GM12878 (cell line): ENCODE results near the gene STARD3. TPM values are rescaled to one million over a fixed set of nuclear protein-coding genes. Genes with fewer than 3 reads are reported as not detected.

Experiments
- ATAC-seq: fragments of 200-7000 bp; cut with Tn5 transposase; 3 replicates; pipeline ENCODE4 v1.9.1; 2020; ENCODE audit warnings: mild to moderate bottlenecking, moderate library complexity
- BruUV-seq: library from RNA; stranded (reverse); fragments of 400-500 nt; replicated peaks from 2 replicates; lab custom pipeline; 2021; lab: Mats Ljungman, UMichigan
- CTCF ChIA-PET: fragments of 300-600 bp; sonication (Branson Sonifier 250); formaldehyde crosslinking; extraction: SDS; loops from one replicate; lab custom pipeline; 2021; ENCODE audit warnings: inconsistent platforms; lab: Yijun Ruan, JAX
- POLR2A ChIA-PET: fragments of 350-600 bp; formaldehyde crosslinking; extraction: SDS; loops from one replicate; lab custom pipeline; 2021; ENCODE audit warnings: inconsistent platforms; lab: Charles Lee
- RAD21 ChIA-PET: fragments of 300-600 bp; sonication (Branson Sonifier 250); formaldehyde crosslinking; loops from one replicate; lab custom pipeline; 2023; ENCODE audit warnings: antibody characterized with exemption; ENCODE audit not compliant: unreplicated experiment; lab: Charles Lee
- SMC1A ChIA-PET: fragments of 300-600 bp; sonication (Branson Sonifier 250); formaldehyde crosslinking; loops from one replicate; lab custom pipeline; 2023; ENCODE audit not compliant: unreplicated experiment, uncharacterized antibody; lab: Charles Lee
- DNase-seq: peaks from one replicate; pipeline ENCODE4 v3.0.0-alpha.2; 2011; ENCODE audit warnings: low read depth, low spot score
- FAIRE-seq: peaks from 3 replicates; lab custom pipeline; 2011; peaks lifted over from hg19 to GRCh38; lab: Jason Lieb, UNC
- H2AFZ ChIP-seq: 2 replicates; pipeline ENCODE4 v1.6.0; 2011; ENCODE audit warnings: low read depth, low read length, control low read depth; ENCODE audit not compliant: control insufficient read depth
- H3K27ac ChIP-seq: 2 replicates; pipeline ENCODE4 v1.5.1; 2011; ENCODE audit warnings: control low read depth; ENCODE audit not compliant: control insufficient read depth, insufficient read depth
- H3K27me3 ChIP-seq, 2 experiments: replicated peaks in 1 of 2; 2 replicates each; pipeline versions ENCODE4 v1.6.0 to v1.6.1; 2011; ENCODE audit warnings: low read length in 1 of 2; ENCODE audit not compliant: control insufficient read depth in 2 of 2, insufficient read depth in 2 of 2
- H3K36me3 ChIP-seq, 2 experiments: 2 replicates each; pipeline ENCODE4 v1.5.1; 2011; ENCODE audit warnings: low read length in 1 of 2; ENCODE audit not compliant: control insufficient read depth in 2 of 2, insufficient read depth in 2 of 2
- H3K4me1 ChIP-seq: 2 replicates; pipeline ENCODE4 v1.6.1; 2011; ENCODE audit warnings: mild to moderate bottlenecking, low read length, moderate library complexity, mixed read lengths; ENCODE audit not compliant: control insufficient read depth, insufficient read depth
- H3K4me2 ChIP-seq: 2 replicates; pipeline ENCODE4 v1.6.0; 2011; ENCODE audit warnings: control low read depth; ENCODE audit not compliant: control insufficient read depth, insufficient read depth
- H3K4me3 ChIP-seq: fragments of 200-600 bp; sonication (generic); 2 replicates; pipeline ENCODE4 v1.5.1; 2016
- H3K79me2 ChIP-seq: 2 replicates; pipeline ENCODE4 v1.6.0; 2011; ENCODE audit warnings: low read length; ENCODE audit not compliant: control insufficient read depth, insufficient read depth
- H3K9ac ChIP-seq: 2 replicates; pipeline ENCODE4 v1.8.0; 2011; ENCODE audit warnings: low read length, control low read depth, mixed read lengths; ENCODE audit not compliant: control insufficient read depth, insufficient read depth
- H3K9me3 ChIP-seq: replicated peaks from 3 replicates; pipeline ENCODE4 v1.5.1; 2011; ENCODE audit warnings: mild to moderate bottlenecking, low read length; ENCODE audit not compliant: control insufficient read depth, insufficient read depth
- H4K20me1 ChIP-seq: 2 replicates; pipeline ENCODE4 v1.6.0; 2011; ENCODE audit not compliant: control insufficient read depth, insufficient read depth
- CHD1 ChIP-seq: IDR thresholded peaks from 2 replicates; pipeline ENCODE4 v1.6.1; 2012; ENCODE audit warnings: low read depth, low read length, improper control_type of control experiment
- CHD2 ChIP-seq: IDR thresholded peaks from 2 replicates; pipeline ENCODE4 v1.6.1; 2011; ENCODE audit warnings: low read depth, low read length, improper control_type of control experiment, borderline replicate concordance
- EGR1 ChIP-seq, 2 experiments: IDR thresholded peaks; 1 replicate in 1 of 2; 2 replicates in 1 of 2; pipeline ENCODE4 v1.6.1; 2011 to 2012; ENCODE audit warnings: low read depth in 2 of 2, low read length in 2 of 2, borderline replicate concordance in 1 of 2, mild to moderate bottlenecking in 1 of 2, moderate library complexity in 1 of 2
- FOXM1 ChIP-seq: IDR thresholded peaks from 2 replicates; pipeline ENCODE4 v1.6.1; 2012; ENCODE audit warnings: low read depth, mild to moderate bottlenecking, inconsistent platforms, low read length, moderate library complexity
- HDAC2 ChIP-seq: fragments of 200-600 bp; sonication (generic); IDR thresholded peaks from 2 replicates; pipeline ENCODE4 v1.6.1; 2017
- HDGF ChIP-seq: fragments of 450-650 bp; IDR thresholded peaks from 2 replicates; pipeline ENCODE4 v1.6.1; 2016; ENCODE audit warnings: antibody characterized with exemption
- IKZF1 ChIP-seq: fragments of 450-650 bp; conservative IDR thresholded peaks from 2 replicates; pipeline ENCODE4 v1.6.1; 2017; ENCODE audit warnings: antibody characterized with exemption, mild to moderate bottlenecking
- RAD51 ChIP-seq: fragments of 450-650 bp; IDR thresholded peaks from 2 replicates; pipeline ENCODE4 v1.6.1; 2016; ENCODE audit warnings: moderate library complexity, mild to moderate bottlenecking, inconsistent platforms
- SMC3 ChIP-seq: IDR thresholded peaks from 2 replicates; pipeline ENCODE4 v1.6.1; 2011; ENCODE audit warnings: low read length, improper control_type of control experiment, borderline replicate concordance
- SRF ChIP-seq, 2 experiments: IDR thresholded peaks; 2 replicates each; pipeline ENCODE4 v1.6.1; 2011; ENCODE audit warnings: low read depth in 2 of 2, low read length in 2 of 2, mild to moderate bottlenecking in 1 of 2, moderate library complexity in 1 of 2
- TAF1 ChIP-seq: IDR thresholded peaks from 2 replicates; pipeline ENCODE4 v1.6.1; 2011; ENCODE audit warnings: mild to moderate bottlenecking, low read depth, low read length, borderline replicate concordance
- WGBS: methylation state at CpG from one replicate; pipeline ENCODE4 v1.1.6; 2016; ENCODE audit warnings: low lambda C conversion rate; ENCODE audit not compliant: insufficient replicate concordance, insufficient coverage; ENCODE audit errors: missing lambda C conversion rate; 5-methylcytosine and 5-hydroxymethylcytosine counted together
- in situ Hi-C: fragments of 300-500 bp; cut with MboI; formaldehyde crosslinking; loops from 9 replicates; pipeline ENCODE4 v1.14.3; 2018; ENCODE audit warnings: mixed read lengths
- intact Hi-C: fragments of 100-400 bp; cut with micrococcal nuclease; formaldehyde crosslinking; loops from one replicate; pipeline ENCODE4 v1.14.2; 2022; ENCODE audit not compliant: unreplicated experiment
- polyA plus RNA-seq, 11 experiments: library from polyadenylated mRNA; depleted of rRNA in 4 of 11; unstranded in 6 of 11; stranded (reverse) in 5 of 11; fragments of >200 nt; fragmentation: Nextera tagmentation in 4 of 11; fragmentation: Illumina TruSeq in 1 of 11; extraction: Ambion mirVana in 4 of 11; extraction: Trizol in 1 of 11; gene quantifications; 1 replicate in 1 of 11; 2 replicates in 10 of 11; pipeline versions ENCODE4 v1.2.1 to v1.2.3, GENCODE V29; 2011 to 2016; ENCODE audit warnings: inconsistent platforms in 2 of 11, missing spikeins in 2 of 11, low read depth in 1 of 11
- total RNA-seq, 4 experiments: library from RNA; depleted of rRNA in 3 of 4; stranded (reverse); fragments of >200 nt in 3 of 4; fragmentation: Illumina TruSeq in 1 of 4; extraction: Trizol in 1 of 4; gene quantifications; 2 replicates each; pipeline versions ENCODE4 v1.2.1 to v1.2.3, GENCODE V29; 2013 to 2021
- TF ChIP-seq, protein P1 (sequence below): IDR thresholded peaks from 2 replicates; pipeline ENCODE4 v1.6.1; 2011; ENCODE audit warnings: low read depth, low read length, improper control_type of control experiment, borderline replicate concordance
- TF ChIP-seq, protein P2 (sequence below): IDR thresholded peaks from 2 replicates; pipeline ENCODE4 v1.6.1; 2012; ENCODE audit warnings: mild to moderate bottlenecking, low read depth, low read length
- TF ChIP-seq, protein P3 (sequence below), 3 experiments: IDR thresholded peaks in 2 of 3; conservative IDR thresholded peaks in 1 of 3; 2 replicates each; pipeline ENCODE4 v1.5.1; 2011; ENCODE audit warnings: low read depth in 3 of 3, low read length in 3 of 3, mild to moderate bottlenecking in 3 of 3, control low read depth in 2 of 3, moderate library complexity in 2 of 3, inconsistent platforms in 1 of 3, mixed read lengths in 1 of 3; ENCODE audit not compliant: control insufficient read depth in 2 of 3, insufficient read depth in 1 of 3; ENCODE audit errors: extremely low read depth in 1 of 3

STARD3 gene
- total and polyA plus RNA-seq, 10 of the 15 experiments (the other 5 are each of a cell fraction or from before 2014, with no cell fraction given): 0.08 to 62.7 (median 27.5) TPM

DNA sequence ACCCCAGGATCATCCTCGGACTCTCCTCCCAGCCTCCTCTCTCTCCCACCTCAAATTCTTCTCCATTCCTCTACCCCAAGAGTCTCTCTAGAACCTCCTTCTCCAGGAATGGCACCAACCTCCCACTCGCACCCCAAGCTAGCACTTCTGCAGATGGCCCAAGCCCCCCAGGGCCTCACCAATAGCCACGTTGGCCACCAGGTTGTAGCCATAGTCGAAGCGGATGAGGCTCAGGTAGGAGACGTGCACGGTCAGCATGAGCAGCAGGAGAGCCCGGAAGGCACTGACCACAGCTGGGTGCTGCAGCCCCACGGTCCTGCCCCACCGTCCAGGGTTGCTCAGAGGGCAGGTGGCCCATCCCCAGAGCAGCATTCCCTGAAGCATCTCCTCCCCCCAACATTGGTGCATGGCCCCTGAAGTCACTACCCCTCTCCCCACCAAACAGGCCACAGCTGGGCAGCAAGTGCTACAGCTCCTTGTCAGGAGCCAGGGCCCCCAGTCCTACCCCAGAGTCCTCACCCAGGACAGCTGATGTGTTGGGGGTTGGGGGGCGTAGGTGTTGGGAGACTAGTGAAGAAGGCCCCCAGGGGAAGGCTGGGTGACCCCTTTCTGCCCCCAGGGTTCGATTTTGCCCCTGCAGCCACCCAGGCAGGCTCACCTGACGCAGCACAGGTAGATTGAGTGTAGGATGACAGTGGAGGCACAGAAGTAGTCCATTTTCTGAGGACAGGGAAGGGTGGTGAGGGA, 36.6 kb downstream of the STARD3 start (continued):
- TF ChIP-seq CHD2 (no peak), EGR1 (IDR thresholded peaks at IDR 0.05; ENCODE audit: borderline replicate concordance in 1 of 2, low read depth in 2 of 2, low read length in 2 of 2) (no peak), SRF (IDR thresholded peaks at IDR 0.05; ENCODE audit: low read depth in 2 of 2, low read length in 2 of 2) (no peak), RAD51 (no peak), FOXM1 (no peak), HDAC2 (no peak), HDGF (no peak)
- TF ChIP-seq, protein P1, sequence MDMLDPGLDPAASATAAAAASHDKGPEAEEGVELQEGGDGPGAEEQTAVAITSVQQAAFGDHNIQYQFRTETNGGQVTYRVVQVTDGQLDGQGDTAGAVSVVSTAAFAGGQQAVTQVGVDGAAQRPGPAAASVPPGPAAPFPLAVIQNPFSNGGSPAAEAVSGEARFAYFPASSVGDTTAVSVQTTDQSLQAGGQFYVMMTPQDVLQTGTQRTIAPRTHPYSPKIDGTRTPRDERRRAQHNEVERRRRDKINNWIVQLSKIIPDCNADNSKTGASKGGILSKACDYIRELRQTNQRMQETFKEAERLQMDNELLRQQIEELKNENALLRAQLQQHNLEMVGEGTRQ: no peak

DNA sequence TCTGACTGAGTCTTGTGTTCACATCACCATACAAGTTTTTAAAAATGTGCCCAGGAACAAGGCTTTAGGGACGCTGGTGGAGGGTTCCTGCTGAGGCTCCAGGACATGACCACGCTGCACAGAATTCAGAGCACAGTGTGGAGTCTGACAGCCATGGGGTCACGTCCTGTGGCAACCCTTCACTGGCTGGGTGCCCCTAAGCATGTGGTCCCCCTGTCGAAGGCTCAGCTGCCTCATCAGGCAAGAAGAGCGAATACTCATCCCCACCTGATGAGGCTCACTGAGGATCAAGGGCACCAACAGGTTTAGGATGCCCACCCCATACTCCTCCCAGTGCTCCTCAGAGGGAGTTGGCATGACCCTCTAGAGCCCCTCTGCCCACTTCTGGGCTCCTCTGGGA, 37.2 kb downstream of the STARD3 start:
- intact Hi-C loops (no loop called here), in situ Hi-C loops (no loop called here)
- BruUV-seq: no TSS peak
- CTCF ChIA-PET: interaction anchor here (1.1 to 9.1 kb wide), 6 partner anchors 14 to 57 kb away, joined by 3 to 114 read pairs (median 30); partner anchors contain the start of genes MIEN1 and PGAP3
- POLR2A ChIA-PET: interaction anchor here (1.1 to 2.6 kb wide), 2 partner anchors 14 to 190 kb away, joined by 3 to 9 read pairs; partner anchors contain the start of genes IKZF3 and PGAP3
- Histone ChIP-seq H3K4me2 (no peak overlapping the region), H3K27me3 (no peaks in the 10 kb centered on the region; a peak in 2 of 4 replicates), H3K79me2 (no peaks in the 10 kb centered on the region), H3K9ac (no peak overlapping the region), H3K4me3 (no peak overlapping the region), H2AFZ (no peak overlapping the region), H4K20me1 (no peaks in the 10 kb centered on the region), H3K4me1 (peaks cover 26% of the 10 kb centered on the region), H3K36me3 (no peaks in the 10 kb centered on the region), H3K9me3 (no peaks in the 10 kb centered on the region), H3K27ac (no peak overlapping the region)
- RAD21 ChIA-PET: interaction anchor here (0.8 to 3.1 kb wide), 5 partner anchors 13 to 56 kb away, joined by 3 to 9 read pairs (median 6); partner anchors contain the start of genes MIEN1 and PGAP3
- ATAC-seq: no peak
- WGBS: 40% methylated on average over 5 of the region's 5 CpGs
- no peak for DNase-seq
- no peak for FAIRE-seq
- SMC1A ChIA-PET: interaction anchor here (0.8 to 2.0 kb wide), 4 partner anchors 14 to 56 kb away, joined by 4 to 11 read pairs (median 4); partner anchors contain the start of genes MIEN1 and PGAP3
- TF ChIP-seq IKZF1 (no peak), CHD1 (no peak), TAF1 (no peak), SMC3 (no peak)
- TF ChIP-seq, protein P2, sequence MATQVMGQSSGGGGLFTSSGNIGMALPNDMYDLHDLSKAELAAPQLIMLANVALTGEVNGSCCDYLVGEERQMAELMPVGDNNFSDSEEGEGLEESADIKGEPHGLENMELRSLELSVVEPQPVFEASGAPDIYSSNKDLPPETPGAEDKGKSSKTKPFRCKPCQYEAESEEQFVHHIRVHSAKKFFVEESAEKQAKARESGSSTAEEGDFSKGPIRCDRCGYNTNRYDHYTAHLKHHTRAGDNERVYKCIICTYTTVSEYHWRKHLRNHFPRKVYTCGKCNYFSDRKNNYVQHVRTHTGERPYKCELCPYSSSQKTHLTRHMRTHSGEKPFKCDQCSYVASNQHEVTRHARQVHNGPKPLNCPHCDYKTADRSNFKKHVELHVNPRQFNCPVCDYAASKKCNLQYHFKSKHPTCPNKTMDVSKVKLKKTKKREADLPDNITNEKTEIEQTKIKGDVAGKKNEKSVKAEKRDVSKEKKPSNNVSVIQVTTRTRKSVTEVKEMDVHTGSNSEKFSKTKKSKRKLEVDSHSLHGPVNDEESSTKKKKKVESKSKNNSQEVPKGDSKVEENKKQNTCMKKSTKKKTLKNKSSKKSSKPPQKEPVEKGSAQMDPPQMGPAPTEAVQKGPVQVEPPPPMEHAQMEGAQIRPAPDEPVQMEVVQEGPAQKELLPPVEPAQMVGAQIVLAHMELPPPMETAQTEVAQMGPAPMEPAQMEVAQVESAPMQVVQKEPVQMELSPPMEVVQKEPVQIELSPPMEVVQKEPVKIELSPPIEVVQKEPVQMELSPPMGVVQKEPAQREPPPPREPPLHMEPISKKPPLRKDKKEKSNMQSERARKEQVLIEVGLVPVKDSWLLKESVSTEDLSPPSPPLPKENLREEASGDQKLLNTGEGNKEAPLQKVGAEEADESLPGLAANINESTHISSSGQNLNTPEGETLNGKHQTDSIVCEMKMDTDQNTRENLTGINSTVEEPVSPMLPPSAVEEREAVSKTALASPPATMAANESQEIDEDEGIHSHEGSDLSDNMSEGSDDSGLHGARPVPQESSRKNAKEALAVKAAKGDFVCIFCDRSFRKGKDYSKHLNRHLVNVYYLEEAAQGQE: no peak
- TF ChIP-seq, protein P3, sequence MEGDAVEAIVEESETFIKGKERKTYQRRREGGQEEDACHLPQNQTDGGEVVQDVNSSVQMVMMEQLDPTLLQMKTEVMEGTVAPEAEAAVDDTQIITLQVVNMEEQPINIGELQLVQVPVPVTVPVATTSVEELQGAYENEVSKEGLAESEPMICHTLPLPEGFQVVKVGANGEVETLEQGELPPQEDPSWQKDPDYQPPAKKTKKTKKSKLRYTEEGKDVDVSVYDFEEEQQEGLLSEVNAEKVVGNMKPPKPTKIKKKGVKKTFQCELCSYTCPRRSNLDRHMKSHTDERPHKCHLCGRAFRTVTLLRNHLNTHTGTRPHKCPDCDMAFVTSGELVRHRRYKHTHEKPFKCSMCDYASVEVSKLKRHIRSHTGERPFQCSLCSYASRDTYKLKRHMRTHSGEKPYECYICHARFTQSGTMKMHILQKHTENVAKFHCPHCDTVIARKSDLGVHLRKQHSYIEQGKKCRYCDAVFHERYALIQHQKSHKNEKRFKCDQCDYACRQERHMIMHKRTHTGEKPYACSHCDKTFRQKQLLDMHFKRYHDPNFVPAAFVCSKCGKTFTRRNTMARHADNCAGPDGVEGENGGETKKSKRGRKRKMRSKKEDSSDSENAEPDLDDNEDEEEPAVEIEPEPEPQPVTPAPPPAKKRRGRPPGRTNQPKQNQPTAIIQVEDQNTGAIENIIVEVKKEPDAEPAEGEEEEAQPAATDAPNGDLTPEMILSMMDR (IDR thresholded peaks at IDR 0.05 in 2 of 3, conservative IDR thresholded peaks at IDR 0.05 in 1 of 3; ENCODE audit: control insufficient read depth in 2 of 3, extremely low read depth in 1 of 3, insufficient read depth in 1 of 3, low read depth in 3 of 3, low read length in 3 of 3): no peak
